WTC11 (cell line): ENCODE measurements around the gene SHKBP1. TPM values are rescaled to one million over a fixed set of nuclear protein-coding genes. Genes with fewer than 3 reads are reported as not detected.
A peak's percentile ranks its signal among the peaks of the same experiment; 100 is the strongest.

ENCODE experiments used
- ATAC-seq: fragments of 200-7000 bp; cut with Tn5 transposase; 2 replicates; pipeline ENCODE4 v1.10.0; 2021; ENCODE audit warnings: mild to moderate bottlenecking, moderate library complexity
- CTCF ChIA-PET: fragments of 300-600 bp; sonication (Branson Sonifier 250); formaldehyde crosslinking; loops from one replicate; lab custom pipeline; 2021; ENCODE audit warnings: antibody characterized with exemption; lab: Charles Lee
- POLR2A ChIA-PET: fragments of 350-600 bp; sonication (Branson Sonifier 250); formaldehyde crosslinking; loops from one replicate; lab custom pipeline; 2021; ENCODE audit warnings: antibody characterized with exemption; lab: Charles Lee
- DNase-seq: peaks from one replicate; pipeline ENCODE4 v3.0.0; 2021; ENCODE audit warnings: low spot score
- H3K27ac Mint-ChIP-seq: 2 replicates; pipeline ENCODE4 v1.8.0; 2021; ENCODE audit warnings: mixed read lengths
- H3K27me3 Mint-ChIP-seq: 2 replicates; pipeline ENCODE4 v1.8.0; 2021; ENCODE audit warnings: low read depth, mild to moderate bottlenecking, moderate library complexity, mixed read lengths
- H3K36me3 Mint-ChIP-seq: 2 replicates; pipeline ENCODE4 v1.8.0; 2021; ENCODE audit warnings: mixed read lengths
- H3K4me1 Mint-ChIP-seq: 2 replicates; pipeline ENCODE4 v1.8.0; 2022; ENCODE audit warnings: mixed read lengths
- H3K4me3 Mint-ChIP-seq: 2 replicates; pipeline ENCODE4 v1.8.0; 2021; ENCODE audit warnings: mild to moderate bottlenecking, moderate library complexity, mixed read lengths
- H3K9me3 Mint-ChIP-seq: 2 replicates; pipeline ENCODE4 v1.8.0; 2021; ENCODE audit warnings: mixed read lengths
- E2F1 ChIP-seq: sonication (generic); formaldehyde crosslinking; IDR thresholded peaks from 2 replicates; pipeline ENCODE4 v1.8.0; 2022; ENCODE audit warnings: mild to moderate bottlenecking, missing genetic modification reagents
- E2F5 ChIP-seq: sonication (generic); formaldehyde crosslinking; IDR thresholded peaks from 2 replicates; pipeline ENCODE4 v1.8.1; 2022; ENCODE audit warnings: mild to moderate bottlenecking, moderate library complexity, missing genetic modification reagents
- FOXK1 ChIP-seq: sonication (generic); formaldehyde crosslinking; IDR thresholded peaks from 2 replicates; pipeline ENCODE4 v1.8.0; 2022; ENCODE audit warnings: mild to moderate bottlenecking, moderate library complexity, missing genetic modification reagents
- HMGA2 ChIP-seq: fragments of 250-450 bp; sonication (Bioruptor Pico); IDR thresholded peaks from 2 replicates; pipeline ENCODE4 v1.4.0; 2021; ENCODE audit warnings: mild to moderate bottlenecking, moderate library complexity
- NFATC4 ChIP-seq: fragments of 250-450 bp; sonication (Bioruptor Pico); IDR thresholded peaks from 2 replicates; pipeline ENCODE4 v1.9.0; 2021; ENCODE audit warnings: mild to moderate bottlenecking
- NFE2L1 ChIP-seq: sonication (generic); formaldehyde crosslinking; IDR thresholded peaks from 2 replicates; pipeline ENCODE4 v1.8.1; 2023; ENCODE audit warnings: missing genetic modification reagents
- NFYB ChIP-seq: sonication (generic); formaldehyde crosslinking; conservative IDR thresholded peaks from 2 replicates; pipeline ENCODE4 v1.8.0; 2022; ENCODE audit warnings: low read depth, missing genetic modification reagents
- PREB ChIP-seq: sonication (generic); formaldehyde crosslinking; IDR thresholded peaks from 2 replicates; pipeline ENCODE4 v1.8.1; 2022; ENCODE audit warnings: mild to moderate bottlenecking, missing genetic modification reagents, moderate library complexity, borderline replicate concordance
- SMAD4 ChIP-seq: sonication (generic); formaldehyde crosslinking; IDR thresholded peaks from 2 replicates; pipeline ENCODE4 v1.8.0; 2022; ENCODE audit warnings: mild to moderate bottlenecking, missing genetic modification reagents
- TEAD4 ChIP-seq: sonication (generic); formaldehyde crosslinking; IDR thresholded peaks from 2 replicates; pipeline ENCODE4 v1.8.0; 2022; ENCODE audit warnings: mild to moderate bottlenecking, missing genetic modification reagents
- TP53 ChIP-seq: sonication (generic); formaldehyde crosslinking; IDR thresholded peaks from 2 replicates; pipeline ENCODE4 v1.8.1; 2023; ENCODE audit warnings: mild to moderate bottlenecking, missing genetic modification reagents
- USF1 ChIP-seq: sonication (generic); formaldehyde crosslinking; IDR thresholded peaks from 2 replicates; pipeline ENCODE4 v1.8.0; 2022; ENCODE audit warnings: mild to moderate bottlenecking, missing genetic modification reagents
- ZBTB43 ChIP-seq: sonication (generic); formaldehyde crosslinking; IDR thresholded peaks from 2 replicates; pipeline ENCODE4 v1.8.1; 2023; ENCODE audit warnings: mild to moderate bottlenecking, missing genetic modification reagents
- ZNF121 ChIP-seq: sonication (generic); formaldehyde crosslinking; IDR thresholded peaks from 2 replicates; pipeline ENCODE4 v1.8.0; 2023; ENCODE audit warnings: missing genetic modification reagents
- ZNF138 ChIP-seq: sonication (generic); formaldehyde crosslinking; conservative IDR thresholded peaks from 2 replicates; pipeline ENCODE4 v1.8.1; 2022; ENCODE audit warnings: mild to moderate bottlenecking, moderate library complexity, missing genetic modification reagents
- ZNF416 ChIP-seq: fragments of 250-450 bp; sonication (Bioruptor Pico); IDR thresholded peaks from 2 replicates; pipeline ENCODE4 v1.9.0; 2021; ENCODE audit warnings: mild to moderate bottlenecking, inconsistent platforms
- total RNA-seq: library from RNA; stranded (reverse); gene quantifications from 3 replicates; pipeline ENCODE4 v1.2.3, GENCODE V29; 2021
- TF ChIP-seq, protein P1 (sequence below): fragments of 250-450 bp; sonication (Bioruptor Pico); IDR thresholded peaks from 2 replicates; pipeline ENCODE4 v1.9.0; 2021; ENCODE audit warnings: mild to moderate bottlenecking, borderline replicate concordance
- TF ChIP-seq, protein P2 (sequence below): fragments of 250-450 bp; sonication (Bioruptor Pico); conservative IDR thresholded peaks from 2 replicates; pipeline ENCODE4 v1.9.0; 2021; ENCODE audit warnings: mild to moderate bottlenecking
- TF ChIP-seq, protein P3 (sequence below): fragments of 250-450 bp; sonication (Bioruptor Pico); IDR thresholded peaks from 2 replicates; pipeline ENCODE4 v1.9.0; 2021; ENCODE audit warnings: moderate library complexity, mild to moderate bottlenecking, inconsistent platforms, borderline replicate concordance

The SHKBP1 gene
- total RNA-seq, 1 experiment from 2014 or later, result 71.7 TPM

- TF ChIP-seq TEAD4 (CRISPR knock-in tag) (no peak), USF1 (CRISPR knock-in tag) (peak; percentile 69; the same call in 1 of the 2 replicates), ZNF121 (CRISPR knock-in tag) (peak; percentile 68), E2F5 (no peak), SMAD4 (CRISPR knock-in tag) (no peak), ZNF138 (CRISPR knock-in tag) (no peak), HMGA2 (no peak)
- TF ChIP-seq, protein P1, sequence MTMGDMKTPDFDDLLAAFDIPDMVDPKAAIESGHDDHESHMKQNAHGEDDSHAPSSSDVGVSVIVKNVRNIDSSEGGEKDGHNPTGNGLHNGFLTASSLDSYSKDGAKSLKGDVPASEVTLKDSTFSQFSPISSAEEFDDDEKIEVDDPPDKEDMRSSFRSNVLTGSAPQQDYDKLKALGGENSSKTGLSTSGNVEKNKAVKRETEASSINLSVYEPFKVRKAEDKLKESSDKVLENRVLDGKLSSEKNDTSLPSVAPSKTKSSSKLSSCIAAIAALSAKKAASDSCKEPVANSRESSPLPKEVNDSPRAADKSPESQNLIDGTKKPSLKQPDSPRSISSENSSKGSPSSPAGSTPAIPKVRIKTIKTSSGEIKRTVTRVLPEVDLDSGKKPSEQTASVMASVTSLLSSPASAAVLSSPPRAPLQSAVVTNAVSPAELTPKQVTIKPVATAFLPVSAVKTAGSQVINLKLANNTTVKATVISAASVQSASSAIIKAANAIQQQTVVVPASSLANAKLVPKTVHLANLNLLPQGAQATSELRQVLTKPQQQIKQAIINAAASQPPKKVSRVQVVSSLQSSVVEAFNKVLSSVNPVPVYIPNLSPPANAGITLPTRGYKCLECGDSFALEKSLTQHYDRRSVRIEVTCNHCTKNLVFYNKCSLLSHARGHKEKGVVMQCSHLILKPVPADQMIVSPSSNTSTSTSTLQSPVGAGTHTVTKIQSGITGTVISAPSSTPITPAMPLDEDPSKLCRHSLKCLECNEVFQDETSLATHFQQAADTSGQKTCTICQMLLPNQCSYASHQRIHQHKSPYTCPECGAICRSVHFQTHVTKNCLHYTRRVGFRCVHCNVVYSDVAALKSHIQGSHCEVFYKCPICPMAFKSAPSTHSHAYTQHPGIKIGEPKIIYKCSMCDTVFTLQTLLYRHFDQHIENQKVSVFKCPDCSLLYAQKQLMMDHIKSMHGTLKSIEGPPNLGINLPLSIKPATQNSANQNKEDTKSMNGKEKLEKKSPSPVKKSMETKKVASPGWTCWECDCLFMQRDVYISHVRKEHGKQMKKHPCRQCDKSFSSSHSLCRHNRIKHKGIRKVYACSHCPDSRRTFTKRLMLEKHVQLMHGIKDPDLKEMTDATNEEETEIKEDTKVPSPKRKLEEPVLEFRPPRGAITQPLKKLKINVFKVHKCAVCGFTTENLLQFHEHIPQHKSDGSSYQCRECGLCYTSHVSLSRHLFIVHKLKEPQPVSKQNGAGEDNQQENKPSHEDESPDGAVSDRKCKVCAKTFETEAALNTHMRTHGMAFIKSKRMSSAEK (CRISPR knock-in tag), result no peak
- TF ChIP-seq, protein P2, sequence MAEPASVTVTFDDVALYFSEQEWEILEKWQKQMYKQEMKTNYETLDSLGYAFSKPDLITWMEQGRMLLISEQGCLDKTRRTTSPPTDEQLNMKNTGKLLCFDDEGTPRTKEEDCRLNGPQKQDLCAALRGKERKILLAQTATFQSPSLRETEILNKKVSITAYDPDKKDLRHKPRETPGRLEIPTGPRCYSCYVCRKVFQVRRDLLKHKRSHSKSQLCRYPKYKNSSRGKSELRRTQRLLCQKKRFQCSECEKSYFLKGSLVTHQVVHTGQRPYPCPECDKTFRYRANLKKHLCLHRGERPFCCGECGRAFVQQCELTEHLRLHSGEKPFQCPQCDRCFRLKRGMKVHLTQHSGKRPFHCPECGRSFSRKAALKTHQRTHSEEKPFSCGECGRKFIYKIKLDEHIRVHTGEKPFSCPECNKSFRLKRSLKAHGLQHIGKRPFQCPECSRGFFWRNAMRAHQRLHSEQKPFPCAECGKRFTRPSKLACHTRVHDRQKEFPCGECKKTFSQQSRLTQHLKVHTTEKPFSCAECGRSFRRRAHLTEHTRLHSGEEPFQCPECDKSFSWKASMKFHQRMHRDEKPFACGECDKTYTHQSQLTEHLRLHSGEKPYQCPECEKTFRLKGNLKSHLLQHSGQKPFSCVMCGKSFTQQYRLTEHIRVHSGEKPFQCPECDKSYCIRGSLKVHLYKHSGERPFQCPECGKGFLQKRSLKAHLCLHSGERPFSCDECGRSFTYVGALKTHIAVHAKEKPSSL, result no peak
These were observed 36.4 kb downstream of the SHKBP1 start (continued) for GRCh38 chr19:40612831-40613689.

- POLR2A ChIA-PET, result interaction anchor here (0.6 to 3.0 kb wide), 5 partner anchors 10 to 180 kb away, joined by 3 to 39 read pairs (median 4); partner anchors contain the start of genes COQ8B and ITPKC
- Mint-ChIP-seq H3K4me1 (peaks cover 24% of the 10 kb centered on the region), H3K27me3 (peaks cover 45% of the 10 kb centered on the region), H3K4me3 (peak overlapping the region; percentile 90), H3K27ac (peak overlapping the region; percentile 99), H3K9me3 (no peaks in the 10 kb centered on the region), H3K36me3 (peaks cover 17% of the 10 kb centered on the region)
- CTCF ChIA-PET, result interaction anchor here (0.6 to 4.0 kb wide), 27 partner anchors 9 to 754 kb away, joined by 3 to 94 read pairs (median 4); partner anchors contain the start of genes BLVRB and LTBP4
- ATAC-seq (peak; percentile 52), DNase-seq (peak; percentile 90)
- TF ChIP-seq NFE2L1 (CRISPR knock-in tag) (no peak; the same call in 1 of the 2 replicates), NFYB (CRISPR knock-in tag) (peak; percentile 49; the same call in 1 of the 2 replicates), FOXK1 (CRISPR knock-in tag) (no peak), TP53 (CRISPR knock-in tag) (no peak), ZBTB43 (CRISPR knock-in tag) (0 out of 2 replicates have a peak, but pooled peaks have one; percentile 14), E2F1 (CRISPR knock-in tag) (no peak), NFATC4 (no peak), PREB (CRISPR knock-in tag) (no peak), ZNF416 (CRISPR knock-in tag) (0 out of 2 replicates have a peak, but pooled peaks have one; percentile 71)
- TF ChIP-seq, protein P3, sequence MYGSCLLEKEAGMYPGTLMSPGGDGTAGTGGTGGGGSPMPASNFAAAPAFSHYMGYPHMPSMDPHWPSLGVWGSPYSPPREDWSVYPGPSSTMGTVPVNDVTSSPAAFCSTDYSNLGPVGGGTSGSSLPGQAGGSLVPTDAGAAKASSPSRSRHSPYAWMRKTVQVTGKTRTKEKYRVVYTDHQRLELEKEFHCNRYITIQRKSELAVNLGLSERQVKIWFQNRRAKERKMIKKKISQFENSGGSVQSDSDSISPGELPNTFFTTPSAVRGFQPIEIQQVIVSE (CRISPR knock-in tag), result no peak
These were observed 37.3 kb downstream of the SHKBP1 start for GRCh38 chr19:40613690-40614621.
